K562 (cell line): ENCODE measurements around the gene MDP1. TPM values are rescaled to one million over a fixed set of nuclear protein-coding genes. Genes with fewer than 3 reads are reported as not detected.

Experiments used
- CREBBP ChIP-seq: IDR thresholded peaks from one replicate; pipeline ENCODE4 v1.6.1; 2012; ENCODE audit warnings: low read depth, mild to moderate bottlenecking, control low read depth, inconsistent platforms, low read length
- ETV5 ChIP-seq: sonication (generic); formaldehyde crosslinking; IDR thresholded peaks from 2 replicates; pipeline ENCODE4 v1.4.0; 2020; ENCODE audit warnings: low read depth, mild to moderate bottlenecking, missing genetic modification reagents
- FOXK1 ChIP-seq: sonication (generic); formaldehyde crosslinking; IDR thresholded peaks from 2 replicates; pipeline ENCODE4 v1.8.0; 2022; ENCODE audit warnings: missing genetic modification reagents, mild to moderate bottlenecking, borderline replicate concordance
- JUNB ChIP-seq: fragments of 450-650 bp; formaldehyde crosslinking; conservative IDR thresholded peaks from 2 replicates; pipeline ENCODE4 v1.4.0; 2020; ENCODE audit warnings: mild to moderate bottlenecking
- KDM1A ChIP-seq, 2 experiments: fragments of 450-650 bp; IDR thresholded peaks; 2 replicates each; pipeline ENCODE4 v1.6.1; 2016; ENCODE audit warnings: mild to moderate bottlenecking in 2 of 2
- LEF1 ChIP-seq: fragments of 450-650 bp; IDR thresholded peaks from 2 replicates; pipeline ENCODE4 v1.6.1; 2016; ENCODE audit warnings: mild to moderate bottlenecking
- PHB ChIP-seq: fragments of 250-450 bp; sonication (Bioruptor Pico); IDR thresholded peaks from 2 replicates; pipeline ENCODE4 v1.5.0; 2021
- PHB2 ChIP-seq: fragments of 450-650 bp; IDR thresholded peaks from 2 replicates; pipeline ENCODE4 v1.6.1; 2017; ENCODE audit warnings: low read depth
- SAP30 ChIP-seq: fragments of 200-600 bp; sonication (generic); IDR thresholded peaks from 2 replicates; pipeline ENCODE4 v1.6.1; 2012; ENCODE audit warnings: borderline replicate concordance, low read depth, mild to moderate bottlenecking, moderate library complexity, low read length, control low read depth, inconsistent platforms; ENCODE audit not compliant: insufficient read depth, poor library complexity, severe bottlenecking
- SRSF1 ChIP-seq: fragments of 200-400 bp; formaldehyde crosslinking; IDR thresholded peaks from 2 replicates; pipeline ENCODE4 v1.6.1; 2017; ENCODE audit warnings: mild to moderate bottlenecking, low read depth, low read length, moderate library complexity
- SUPT5H ChIP-seq: fragments of 450-650 bp; IDR thresholded peaks from 2 replicates; pipeline ENCODE4 v1.6.1; 2016
- ZNF324 ChIP-seq: fragments of 250-450 bp; sonication (Bioruptor Pico); IDR thresholded peaks from 2 replicates; pipeline ENCODE4 v1.4.0; 2020; ENCODE audit warnings: mild to moderate bottlenecking
- polyA plus RNA-seq, 8 experiments: library from polyadenylated mRNA; depleted of rRNA in 4 of 8; stranded (reverse) in 5 of 8; unstranded in 3 of 8; fragments of >200 nt; fragmentation: Nextera tagmentation in 2 of 8; fragmentation: Illumina TruSeq in 1 of 8; extraction: Ambion mirVana in 2 of 8; extraction: Trizol in 1 of 8; gene quantifications; 2 replicates each; pipeline versions ENCODE4 v1.2.1 to v1.2.3, GENCODE V29; 2011 to 2014; ENCODE audit warnings: inconsistent platforms in 1 of 8, missing spikeins in 1 of 8
- total RNA-seq, 7 experiments: library from RNA; depleted of rRNA in 6 of 7; stranded (reverse); fragments of >200 nt in 6 of 7; fragmentation: Illumina TruSeq in 2 of 7; extraction: Trizol in 2 of 7; gene quantifications; 2 replicates each; pipeline versions ENCODE4 v1.2.1 to v1.2.3, GENCODE V29; 2011 to 2021; ENCODE audit warnings: low replicate concordance in 1 of 7
- TF ChIP-seq, protein P1 (sequence below), 2 experiments: IDR thresholded peaks; 2 replicates each; pipeline ENCODE4 v1.6.1; 2011; ENCODE audit warnings: borderline replicate concordance in 1 of 2, control low read depth in 1 of 2, low read depth in 1 of 2, low read length in 1 of 2, mild to moderate bottlenecking in 1 of 2, mixed read lengths in 1 of 2, moderate library complexity in 1 of 2; ENCODE audit not compliant: insufficient read depth in 1 of 2, insufficient read length in 1 of 2, poor library complexity in 1 of 2, severe bottlenecking in 1 of 2; ENCODE audit errors: extremely low read depth in 1 of 2
- TF ChIP-seq, protein P2 (sequence below): sonication (generic); formaldehyde crosslinking; IDR thresholded peaks from 2 replicates; pipeline ENCODE4 v1.8.0; 2022; ENCODE audit warnings: mild to moderate bottlenecking, missing genetic modification reagents
- TF ChIP-seq, protein P3 (sequence below), 2 experiments: fragments of 450-650 bp in 1 of 2; sonication (generic) in 1 of 2; formaldehyde crosslinking; conservative IDR thresholded peaks; 2 replicates each; pipeline versions ENCODE4 v1.4.0 to v1.8.1; 2020 to 2022; ENCODE audit warnings: mild to moderate bottlenecking in 1 of 2, missing genetic modification reagents in 1 of 2
- TF ChIP-seq, protein P4 (sequence below): fragments of 200-800 bp; sonication (Bioruptor generic); IDR thresholded peaks from 2 replicates; pipeline ENCODE4 v1.6.1; 2017; ENCODE audit warnings: missing genetic modification characterization, missing compliant biosample characterization

The MDP1 gene
- total and polyA plus RNA-seq, 9 of the 15 experiments (the other 6 are each of a cell fraction or from before 2014, with no cell fraction given) = 2.7 to 29.6 (median 11.0) TPM

DNA sequence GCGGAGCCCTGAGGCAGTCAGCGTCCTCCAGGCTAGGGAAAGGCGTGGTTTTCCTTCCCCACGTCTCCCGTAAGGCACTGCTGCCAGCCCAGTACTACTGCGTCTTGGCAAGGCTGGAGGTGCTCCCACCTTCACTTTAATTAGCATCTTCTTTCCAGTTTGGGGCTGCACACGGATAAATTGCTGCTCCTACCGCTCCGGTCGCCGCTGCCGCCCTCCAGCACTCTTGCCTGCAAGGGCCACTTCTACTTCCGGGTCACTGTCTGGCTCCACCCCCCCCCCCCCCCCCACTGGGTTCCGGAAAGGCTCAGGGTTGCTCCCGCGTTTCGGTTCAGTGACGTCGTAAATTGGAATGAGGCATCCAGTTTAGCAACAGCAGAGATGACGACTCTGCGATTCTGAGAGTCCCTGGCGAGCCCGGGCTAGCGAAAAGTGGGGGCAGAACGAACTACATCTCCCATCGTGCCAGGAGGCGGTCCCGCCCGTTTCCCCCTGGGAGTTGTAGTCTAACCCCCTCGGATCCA lies 16.3 kb upstream of the MDP1 start, which contains the start of gene NEDD8 (continued):
- TF ChIP-seq ZNF324 (CRISPR knock-in tag) (no peak), ETV5 (CRISPR knock-in tag) (no peak), LEF1 (no peak), SAP30 (peak; percentile 49), JUNB (CRISPR knock-in tag) (no peak), FOXK1 (no peak), CREBBP (no peak), KDM1A (IDR thresholded peaks at IDR 0.05) (no peak), SUPT5H (peak; percentile 55; the same call in 1 of the 2 replicates), PHB2 (no peak), SRSF1 (no peak), PHB (CRISPR knock-in tag) (no peak)
- TF ChIP-seq, protein P1, sequence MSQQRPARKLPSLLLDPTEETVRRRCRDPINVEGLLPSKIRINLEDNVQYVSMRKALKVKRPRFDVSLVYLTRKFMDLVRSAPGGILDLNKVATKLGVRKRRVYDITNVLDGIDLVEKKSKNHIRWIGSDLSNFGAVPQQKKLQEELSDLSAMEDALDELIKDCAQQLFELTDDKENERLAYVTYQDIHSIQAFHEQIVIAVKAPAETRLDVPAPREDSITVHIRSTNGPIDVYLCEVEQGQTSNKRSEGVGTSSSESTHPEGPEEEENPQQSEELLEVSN (IDR thresholded peaks at IDR 0.05; ENCODE audit: borderline replicate concordance in 1 of 2, extremely low read depth in 1 of 2, insufficient read depth in 1 of 2, insufficient read length in 1 of 2, low read depth in 1 of 2, low read length in 1 of 2, poor library complexity in 1 of 2, severe bottlenecking in 1 of 2) = no peak
- TF ChIP-seq, protein P2, sequence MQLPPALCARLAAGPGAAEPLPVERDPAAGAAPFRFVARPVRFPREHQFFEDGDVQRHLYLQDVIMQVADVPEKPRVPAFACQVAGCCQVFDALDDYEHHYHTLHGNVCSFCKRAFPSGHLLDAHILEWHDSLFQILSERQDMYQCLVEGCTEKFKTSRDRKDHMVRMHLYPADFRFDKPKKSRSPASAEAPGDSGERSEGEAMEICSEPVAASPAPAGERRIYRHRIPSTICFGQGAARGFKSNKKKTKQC (CRISPR knock-in tag) = no peak
- TF ChIP-seq, protein P3, sequence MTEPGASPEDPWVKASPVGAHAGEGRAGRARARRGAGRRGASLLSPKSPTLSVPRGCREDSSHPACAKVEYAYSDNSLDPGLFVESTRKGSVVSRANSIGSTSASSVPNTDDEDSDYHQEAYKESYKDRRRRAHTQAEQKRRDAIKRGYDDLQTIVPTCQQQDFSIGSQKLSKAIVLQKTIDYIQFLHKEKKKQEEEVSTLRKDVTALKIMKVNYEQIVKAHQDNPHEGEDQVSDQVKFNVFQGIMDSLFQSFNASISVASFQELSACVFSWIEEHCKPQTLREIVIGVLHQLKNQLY (CRISPR knock-in tag; conservative IDR thresholded peaks at IDR 0.05) = no peak
- TF ChIP-seq, protein P4, sequence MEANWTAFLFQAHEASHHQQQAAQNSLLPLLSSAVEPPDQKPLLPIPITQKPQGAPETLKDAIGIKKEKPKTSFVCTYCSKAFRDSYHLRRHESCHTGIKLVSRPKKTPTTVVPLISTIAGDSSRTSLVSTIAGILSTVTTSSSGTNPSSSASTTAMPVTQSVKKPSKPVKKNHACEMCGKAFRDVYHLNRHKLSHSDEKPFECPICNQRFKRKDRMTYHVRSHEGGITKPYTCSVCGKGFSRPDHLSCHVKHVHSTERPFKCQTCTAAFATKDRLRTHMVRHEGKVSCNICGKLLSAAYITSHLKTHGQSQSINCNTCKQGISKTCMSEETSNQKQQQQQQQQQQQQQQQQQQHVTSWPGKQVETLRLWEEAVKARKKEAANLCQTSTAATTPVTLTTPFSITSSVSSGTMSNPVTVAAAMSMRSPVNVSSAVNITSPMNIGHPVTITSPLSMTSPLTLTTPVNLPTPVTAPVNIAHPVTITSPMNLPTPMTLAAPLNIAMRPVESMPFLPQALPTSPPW (CRISPR knock-in tag) = peak; percentile 98
